ENCODE measurements around the gene MYO16.

MYO16 gene

GRCh38 chr13:109244566-109244965, 615.2 kb downstream of the MYO16 start:
- no peak for DNase-seq (ENCODE audit: low spot score)

GRCh38 chr13:109246001-109246400, 616.6 kb downstream of the MYO16 start:
- DNase-seq (ENCODE audit: low spot score): no peak

GRCh38 chr13:109249780-109250528, 620.5 kb downstream of the MYO16 start:
- DNase-seq (ENCODE audit: low spot score): no peak

GRCh38 chr13:109251956-109252355, 622.5 kb downstream of the MYO16 start:
- DNase-seq (ENCODE audit: low spot score): no peak

- DNase-seq (ENCODE audit: low spot score): no peak
These were observed 623.9 kb downstream of the MYO16 start for GRCh38 chr13:109253316-109253715.

- DNase-seq (ENCODE audit: low spot score): no peak
These were observed 624.9 kb downstream of the MYO16 start for GRCh38 chr13:109254274-109254673.

GRCh38 chr13:109255141-109255856, 625.9 kb downstream of the MYO16 start:
- no peak for DNase-seq (ENCODE audit: low spot score)

GRCh38 chr13:109256866-109257760, 627.7 kb downstream of the MYO16 start:
- DNase-seq (ENCODE audit: low spot score): no peak
